HCT116 (cell line): Measurements from ENCODE around the gene C10orf95. TPM values are rescaled to one million over a fixed set of nuclear protein-coding genes. Genes with fewer than 3 reads are reported as not detected.

ENCODE experiments used
- ATAC-seq: fragments of 200-7000 bp; cut with Tn5 transposase; 2 replicates; pipeline ENCODE4 v1.9.1; 2020; ENCODE audit warnings: mild to moderate bottlenecking, moderate library complexity
- BruUV-seq: library from RNA; stranded (reverse); fragments of 400-500 nt; replicated peaks from 2 replicates; lab custom pipeline; 2021; lab: Mats Ljungman, UMichigan
- CTCF ChIA-PET: fragments of 300-600 bp; sonication (Branson Sonifier 250); formaldehyde crosslinking; loops from one replicate; lab custom pipeline; 2021; ENCODE audit warnings: antibody characterized with exemption; lab: Charles Lee
- POLR2A ChIA-PET: fragments of 300-600, 350-600 bp; sonication (Branson Sonifier 250); formaldehyde crosslinking; loops from one replicate; lab custom pipeline; 2021; ENCODE audit warnings: antibody characterized with exemption; lab: Charles Lee
- RAD21 ChIA-PET, 2 experiments: fragments of 300-600 bp; sonication (Branson Sonifier 250); formaldehyde crosslinking; loops; one replicate each; lab custom pipeline; 2023; ENCODE audit warnings: low total read pairs in 2 of 2; ENCODE audit not compliant: uncharacterized antibody in 2 of 2, unreplicated experiment in 2 of 2, low non-redundant PET in 1 of 2; lab: Charles Lee
- DNase-seq: peaks from one replicate; pipeline ENCODE4 v3.0.0-alpha.2; 2010; ENCODE audit warnings: low read depth, low spot score
- H2AFZ ChIP-seq: fragments of 200-600 bp; shearing (Covaris generic), sonication (generic); 2 replicates; pipeline ENCODE4 v1.6.1; 2017; ENCODE audit warnings: low read depth, mixed run types, mixed read lengths, antibody characterized with exemption, low read length; ENCODE audit not compliant: poor library complexity, severe bottlenecking
- H3K27ac ChIP-seq: 2 replicates; pipeline ENCODE4 v1.5.1; 2012; ENCODE audit warnings: low read depth, low read length
- H3K27me3 ChIP-seq: fragments of 200-600 bp; sonication (generic); 2 replicates; pipeline ENCODE4 v1.6.1; 2016; ENCODE audit warnings: mixed run types, low read length, mixed read lengths; ENCODE audit not compliant: insufficient read depth
- H3K36me3 ChIP-seq, 2 experiments: fragments of 200-500 bp in 1 of 2; fragments of 200-600 bp in 1 of 2; sonication (Bioruptor generic) in 1 of 2; sonication (generic) in 1 of 2; 2 replicates each; pipeline versions ENCODE4 v1.5.1 to v1.6.1; 2014 to 2016; ENCODE audit warnings: low read length in 2 of 2, inconsistent platforms in 1 of 2, mixed read lengths in 1 of 2, mixed run types in 1 of 2; ENCODE audit not compliant: insufficient read depth in 2 of 2, control insufficient read depth in 1 of 2
- H3K4me1 ChIP-seq, 2 experiments: fragments of 200-600 bp in 1 of 2; sonication (generic) in 1 of 2; 2 replicates each; pipeline versions ENCODE4 v1.5.1 to v1.6.1; 2012 to 2017; ENCODE audit warnings: low read length in 2 of 2, inconsistent platforms in 1 of 2, mild to moderate bottlenecking in 1 of 2, mixed read lengths in 1 of 2, mixed run types in 1 of 2, moderate library complexity in 1 of 2; ENCODE audit not compliant: insufficient read depth in 2 of 2, control insufficient read depth in 1 of 2
- H3K4me2 ChIP-seq: fragments of 200-600 bp; sonication (generic); 2 replicates; pipeline ENCODE4 v1.6.1; 2017; ENCODE audit warnings: mixed run types, low read length, mixed read lengths
- H3K4me3 ChIP-seq, 2 experiments: fragments of 200-600 bp in 1 of 2; sonication (generic) in 1 of 2; replicated peaks in 1 of 2; 2 replicates each; pipeline ENCODE4 v1.5.1; 2011 to 2016; ENCODE audit warnings: low read length in 2 of 2, control low read depth in 1 of 2, low read depth in 1 of 2, mild to moderate bottlenecking in 1 of 2, mixed read lengths in 1 of 2, mixed run types in 1 of 2
- H3K79me2 ChIP-seq: fragments of 200-600 bp; sonication (generic); 2 replicates; pipeline ENCODE4 v1.6.1; 2017; ENCODE audit warnings: mild to moderate bottlenecking, mixed run types, low read length, moderate library complexity, mixed read lengths; ENCODE audit not compliant: insufficient read depth
- H3K9ac ChIP-seq: fragments of 200-600 bp; sonication (generic); 2 replicates; pipeline ENCODE4 v1.6.1; 2016; ENCODE audit warnings: low read length, mixed read lengths
- H3K9me2 ChIP-seq: fragments of 200-600 bp; sonication (generic), shearing (Covaris generic); 2 replicates; pipeline ENCODE4 v1.6.1; 2017; ENCODE audit warnings: mixed run types, mild to moderate bottlenecking, moderate library complexity; ENCODE audit not compliant: insufficient read depth
- H3K9me3 ChIP-seq, 2 experiments: fragments of 200-500 bp in 1 of 2; fragments of 200-600 bp in 1 of 2; sonication (Bioruptor generic) in 1 of 2; sonication (generic) in 1 of 2; 2 replicates each; pipeline ENCODE4 v1.6.1; 2014 to 2017; ENCODE audit warnings: low read length in 2 of 2, mixed read lengths in 2 of 2, inconsistent platforms in 1 of 2, low read depth in 1 of 2, mild to moderate bottlenecking in 1 of 2, mixed run types in 1 of 2, moderate library complexity in 1 of 2; ENCODE audit not compliant: control insufficient read depth in 1 of 2, insufficient read depth in 1 of 2
- H4K20me1 ChIP-seq: fragments of 200-600 bp; sonication (generic), shearing (Covaris generic); 2 replicates; pipeline ENCODE4 v1.6.1; 2017; ENCODE audit warnings: mixed run types, mild to moderate bottlenecking, moderate library complexity; ENCODE audit not compliant: insufficient read depth
- CTCF ChIP-seq, 3 experiments: fragments of 200-600 bp in 1 of 3; sonication (generic) in 1 of 3; IDR thresholded peaks in 2 of 3; conservative IDR thresholded peaks in 1 of 3; 2 replicates each; pipeline ENCODE4 v1.5.1; 2012 to 2017; ENCODE audit warnings: low read depth in 2 of 3, low read length in 2 of 3, antibody characterized with exemption in 1 of 3, borderline replicate concordance in 1 of 3, control low read depth in 1 of 3, mild to moderate bottlenecking in 1 of 3, mixed read lengths in 1 of 3, mixed run types in 1 of 3, moderate library complexity in 1 of 3; ENCODE audit not compliant: insufficient read depth in 1 of 3
- EGR1 ChIP-seq: IDR thresholded peaks from 2 replicates; pipeline ENCODE4 v1.6.1; 2012; ENCODE audit warnings: low read depth
- ELF1 ChIP-seq: IDR thresholded peaks from 2 replicates; pipeline ENCODE4 v1.6.1; 2012; ENCODE audit warnings: low read depth, borderline replicate concordance
- POLR2AphosphoS5 ChIP-seq: IDR thresholded peaks from 2 replicates; pipeline ENCODE4 v1.6.1; 2011; ENCODE audit warnings: mild to moderate bottlenecking, low read depth, low read length, moderate library complexity
- REST ChIP-seq: IDR thresholded peaks from 2 replicates; pipeline ENCODE4 v1.6.1; 2012; ENCODE audit warnings: low read depth
- YY1 ChIP-seq: IDR thresholded peaks from 2 replicates; pipeline ENCODE4 v1.6.1; 2011; ENCODE audit warnings: low read length, low read depth, moderate library complexity, mild to moderate bottlenecking; ENCODE audit not compliant: insufficient replicate concordance; ENCODE audit errors: extremely low read depth
- ZNF274 ChIP-seq: fragments of 200-500 bp; sonication (Bioruptor generic); IDR thresholded peaks from 2 replicates; pipeline ENCODE4 v1.6.1; 2014; ENCODE audit warnings: mild to moderate bottlenecking, low read depth, low read length, inconsistent platforms
- intact Hi-C: fragments of 100-400 bp; cut with micrococcal nuclease; formaldehyde crosslinking; loops from 2 replicates; pipeline ENCODE4 v1.10.0; 2022
- total RNA-seq: library from RNA; stranded (reverse); gene quantifications from one replicate; pipeline ENCODE4 v1.2.1, GENCODE V29; 2021; ENCODE audit not compliant: unreplicated experiment

The C10orf95 gene
- total RNA-seq, 1 experiment from 2014 or later, result 2.1 TPM

GRCh38 chr10:102407425-102408130, 43.8 kb downstream of the C10orf95 start:
- H3K79me2 ChIP-seq, result no peaks in the 10 kb centered on the region
- no peak overlapping the region for H3K9ac ChIP-seq
- H2AFZ ChIP-seq, result no peak overlapping the region
- POLR2A ChIA-PET, result interaction anchor here (0.7 to 1.0 kb wide), 2 partner anchors 10 to 111 kb away, joined by 3 read pairs; no protein-coding TSS in a partner anchor
- no TSS peak for BruUV-seq
- no peaks in the 10 kb centered on the region for H4K20me1 ChIP-seq
- CTCF ChIA-PET, result interaction anchor here (1.8 kb wide), 1 partner anchor 176 kb away, joined by 11 read pairs; no protein-coding TSS in a partner anchor
- H3K9me3 ChIP-seq, result no peaks in the 10 kb centered on the region
- peak overlapping the region; percentile 94; the same call in 1 of the 2 replicates for H3K4me2 ChIP-seq
- DNase-seq, result no peak
- ATAC-seq, result no peak
- no peak for TF ChIP-seq ELF1
- TF ChIP-seq EGR1, result no peak
- no peak for TF ChIP-seq CTCF (IDR thresholded peaks at IDR 0.05 in 2 of 3, conservative IDR thresholded peaks at IDR 0.05 in 1 of 3; ENCODE audit: borderline replicate concordance in 1 of 3, insufficient read depth in 1 of 3, low read depth in 2 of 3, low read length in 2 of 3)
- TF ChIP-seq ZNF274, result no peak
- TF ChIP-seq POLR2AphosphoS5, result no peak
- TF ChIP-seq YY1, result no peak
- TF ChIP-seq REST, result no peak
- H3K4me1 ChIP-seq, result peaks cover 11 to 26% of the 10 kb centered on the region in 2 experiments
- RAD21 ChIA-PET, result no interaction called here
- H3K4me3 ChIP-seq, result 0 out of 4 replicates have a peak overlapping the region, but pooled peaks of 1 of the 2 experiments have one; percentile 74
- H3K27me3 ChIP-seq, result no peaks in the 10 kb centered on the region
- no peak overlapping the region; the same call in 1 of the 2 replicates for H3K27ac ChIP-seq
- H3K9me2 ChIP-seq, result no peaks in the 10 kb centered on the region
- H3K36me3 ChIP-seq, result peaks cover 0 to 2% of the 10 kb centered on the region in 2 experiments; a peak in 1 of 4 replicates
- intact Hi-C loops, result no loop called here
